IgD-negative memory B cell (primary cell): ENCODE measurements around the gene VSIG1. TPM values are rescaled to one million over a fixed set of nuclear protein-coding genes. Genes with fewer than 3 reads are reported as not detected.

ENCODE experiments used
- H3K27ac Mint-ChIP-seq, 3 donors: one replicate each; pipeline ENCODE4 v1.8.0; 2020 to 2022; ENCODE audit warnings: mild to moderate bottlenecking in 3 of 3, mixed read lengths in 3 of 3, moderate library complexity in 1 of 3
- H3K27me3 Mint-ChIP-seq: one replicate; pipeline ENCODE4 v1.8.0; 2021; ENCODE audit warnings: mixed read lengths
- H3K36me3 Mint-ChIP-seq: one replicate; pipeline ENCODE4 v1.8.0; 2020; ENCODE audit warnings: mild to moderate bottlenecking, mixed read lengths
- H3K4me1 Mint-ChIP-seq, 3 donors: one replicate each; pipeline ENCODE4 v1.8.0; 2020 to 2022; ENCODE audit warnings: mixed read lengths in 3 of 3, mild to moderate bottlenecking in 1 of 3
- H3K4me3 Mint-ChIP-seq, 4 donors: one replicate each; pipeline ENCODE4 v1.8.0; 2020 to 2022; ENCODE audit warnings: mild to moderate bottlenecking in 4 of 4, mixed read lengths in 4 of 4, moderate library complexity in 3 of 4
- H3K9me3 Mint-ChIP-seq, 3 donors: one replicate each; pipeline ENCODE4 v1.8.0; 2020 to 2021; ENCODE audit warnings: mixed read lengths in 3 of 3, mild to moderate bottlenecking in 1 of 3
- polyA plus RNA-seq: library from polyadenylated mRNA; unstranded; fragments of 300-500 nt; fragmentation: Illumina TruSeq; gene quantifications from one replicate; pipeline ENCODE4 v1.2.3, GENCODE V29; 2021

VSIG1 gene
- polyA plus RNA-seq = 7.7 TPM

DNA sequence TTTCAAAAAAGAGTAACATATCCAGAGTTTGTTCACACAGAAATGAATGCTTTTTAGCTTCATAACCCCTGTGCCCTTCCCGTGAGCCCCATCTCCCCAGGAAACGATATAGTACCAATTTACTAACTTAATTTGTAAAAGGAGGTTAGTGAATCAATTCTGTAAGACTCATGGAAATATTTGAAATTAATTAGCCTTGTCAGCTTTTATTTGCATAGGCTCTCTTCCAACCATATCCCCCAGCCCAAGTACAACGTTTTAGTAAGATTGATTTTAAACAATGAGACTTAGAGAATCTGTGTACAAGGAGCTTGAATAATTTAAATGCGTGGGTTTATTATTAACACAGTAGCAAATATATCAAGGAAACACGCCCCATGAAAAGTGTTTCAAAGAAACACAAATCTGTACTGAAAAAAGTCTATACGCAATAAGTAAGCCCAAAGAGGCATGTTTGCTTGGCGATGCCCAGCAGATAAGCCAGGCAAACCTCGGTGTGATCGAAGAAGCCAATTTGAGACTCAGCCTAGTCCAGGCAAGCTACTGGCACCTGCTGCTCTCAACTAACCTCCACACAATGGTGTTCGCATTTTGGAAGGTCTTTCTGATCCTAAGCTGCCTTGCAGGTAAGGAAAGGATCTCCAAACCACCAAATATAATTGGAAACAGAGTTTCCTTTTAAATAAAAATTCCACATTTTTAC, at the start of gene VSIG1:
Gene VSIG1 (plus strand): TSS at position 512 of the 703 bp plus-strand sequence. CDS start 66 bp downstream, at position 578.
- no peak within 1 kb of the TSS for H3K4me3 Mint-ChIP-seq
- no peaks in the 10 kb centered on the region for H3K36me3 Mint-ChIP-seq
- no peaks in the 10 kb centered on the region for H3K27me3 Mint-ChIP-seq
- H3K4me1 Mint-ChIP-seq = no peaks in the 10 kb centered on the region
- no peaks in the 10 kb centered on the region for H3K9me3 Mint-ChIP-seq
- H3K27ac Mint-ChIP-seq = no peak within 1 kb of the TSS

GRCh38 chrX:107996124-107996523, 48.7 kb upstream of the VSIG1 start:
- no peak overlapping the region for H3K4me3 Mint-ChIP-seq
- H3K27me3 Mint-ChIP-seq = peaks cover 8% of the 10 kb centered on the region
- H3K27ac Mint-ChIP-seq = no peak overlapping the region
- H3K36me3 Mint-ChIP-seq = peaks cover 1% of the 10 kb centered on the region
- peaks cover 0 to 8% (median 0%) of the 10 kb centered on the region in 3 donors for H3K9me3 Mint-ChIP-seq
- no peaks in the 10 kb centered on the region for H3K4me1 Mint-ChIP-seq

GRCh38 chrX:108000751-108001150, 44.1 kb upstream of the VSIG1 start:
- no peak overlapping the region for H3K4me3 Mint-ChIP-seq
- H3K36me3 Mint-ChIP-seq = no peaks in the 10 kb centered on the region
- no peak overlapping the region for H3K27ac Mint-ChIP-seq
- peaks cover 9% of the 10 kb centered on the region for H3K27me3 Mint-ChIP-seq
- H3K9me3 Mint-ChIP-seq = peaks cover 0 to 8% (median 0%) of the 10 kb centered on the region in 3 donors
- peaks cover 0 to 3% (median 0%) of the 10 kb centered on the region in 3 donors for H3K4me1 Mint-ChIP-seq

DNA sequence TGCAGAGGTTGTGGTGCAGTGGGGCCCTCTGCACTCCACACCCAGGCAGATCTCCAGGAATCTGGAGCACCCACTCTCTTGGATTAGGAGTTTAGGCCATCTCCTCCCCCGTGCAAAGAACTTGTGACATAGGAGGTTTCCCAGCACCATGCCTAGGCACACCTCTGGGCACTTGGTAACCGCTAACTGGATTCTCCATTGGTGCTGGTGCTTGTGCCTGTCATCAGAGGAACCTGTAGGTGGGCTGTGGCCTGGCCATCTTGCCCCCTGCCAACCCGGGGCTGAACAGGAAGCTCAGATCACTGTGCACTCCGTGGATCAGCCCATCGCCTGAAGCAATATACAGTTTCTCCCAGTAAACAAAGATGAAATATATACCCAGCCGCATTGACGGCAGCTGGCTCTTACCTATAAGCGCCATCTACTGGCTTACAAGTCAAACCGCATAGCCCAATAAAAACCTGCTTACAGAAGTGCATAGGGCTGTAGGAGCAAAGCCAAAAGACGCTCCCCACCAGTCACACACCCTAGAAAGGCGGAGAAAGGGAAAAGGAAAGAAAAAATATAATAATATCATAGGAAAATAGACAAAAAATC, 43.5 kb upstream of the VSIG1 start:
- H3K27ac Mint-ChIP-seq = no peak overlapping the region
- no peak overlapping the region for H3K4me3 Mint-ChIP-seq
- peaks cover 9% of the 10 kb centered on the region for H3K27me3 Mint-ChIP-seq
- no peaks in the 10 kb centered on the region for H3K36me3 Mint-ChIP-seq
- H3K4me1 Mint-ChIP-seq = peaks cover 0 to 3% (median 0%) of the 10 kb centered on the region in 3 donors
- H3K9me3 Mint-ChIP-seq = peaks cover 0 to 8% (median 0%) of the 10 kb centered on the region in 3 donors

DNA sequence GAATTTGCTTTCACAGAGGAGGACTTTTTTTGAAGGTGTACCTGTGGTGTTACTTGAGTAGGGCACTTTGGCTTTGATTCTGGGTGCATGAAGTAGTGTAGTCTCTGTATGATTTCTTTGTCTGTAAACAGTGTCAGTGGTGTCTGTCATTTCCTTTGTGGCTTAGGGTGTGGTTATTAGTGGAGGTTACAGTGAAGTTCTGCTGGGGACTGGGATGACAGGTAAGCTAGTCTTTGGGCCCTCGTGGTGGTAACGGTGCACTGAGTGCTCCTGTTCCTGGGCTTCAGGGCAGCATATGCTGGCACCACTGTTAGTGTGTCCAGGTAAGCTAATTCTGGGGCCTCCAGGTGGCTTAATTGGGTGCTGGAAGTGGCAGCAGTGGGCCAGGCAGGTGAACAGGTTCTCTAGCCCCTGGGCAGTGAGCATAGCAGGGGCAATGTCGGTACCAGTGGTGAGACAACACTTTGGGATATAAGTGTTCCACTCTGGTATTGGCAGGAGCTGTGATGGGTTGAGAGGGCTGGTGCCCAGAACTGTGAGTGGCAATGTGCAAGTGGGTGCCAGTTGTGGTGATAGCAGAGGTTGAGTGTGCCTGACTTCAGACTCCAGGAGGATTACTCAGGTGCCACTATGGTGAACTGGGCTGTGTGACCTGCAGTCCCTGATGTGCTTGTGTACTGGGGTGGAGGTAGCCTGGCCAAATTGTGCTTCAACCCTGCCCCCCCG, 26.0 kb upstream of the VSIG1 start:
- Mint-ChIP-seq H3K4me1 (peaks cover 16 to 31% (median 27%) of the 10 kb centered on the region in 3 donors), H3K4me3 (peak overlapping the region; percentile 82 to 91 (median 88)), H3K9me3 (peaks cover 0 to 6% (median 2%) of the 10 kb centered on the region in 3 donors), H3K27ac (peak overlapping the region; percentile 54 to 83 (median 73)), H3K36me3 (no peaks in the 10 kb centered on the region), H3K27me3 (peaks cover 4% of the 10 kb centered on the region)

GRCh38 chrX:108019382-108019875, 25.4 kb upstream of the VSIG1 start:
- Mint-ChIP-seq H3K4me1 (peaks cover 16 to 31% (median 27%) of the 10 kb centered on the region in 3 donors), H3K9me3 (peaks cover 0 to 2% (median 0%) of the 10 kb centered on the region in 3 donors), H3K36me3 (no peaks in the 10 kb centered on the region), H3K4me3 (peak overlapping the region; percentile 82 to 91 (median 88)), H3K27me3 (peaks cover 4% of the 10 kb centered on the region), H3K27ac (peak overlapping the region; percentile 54 to 83 (median 73))

- Mint-ChIP-seq H3K9me3 (no peaks in the 10 kb centered on the region), H3K27me3 (peaks cover 4% of the 10 kb centered on the region), H3K36me3 (no peaks in the 10 kb centered on the region), H3K4me3 (peak overlapping the region; percentile 61 to 91 (median 79)), H3K4me1 (peaks cover 16 to 31% (median 28%) of the 10 kb centered on the region in 3 donors), H3K27ac (peak overlapping the region; percentile 14 to 59 (median 54))
Measured at GRCh38 chrX:108020631-108021030, 24.2 kb upstream of the VSIG1 start.

DNA sequence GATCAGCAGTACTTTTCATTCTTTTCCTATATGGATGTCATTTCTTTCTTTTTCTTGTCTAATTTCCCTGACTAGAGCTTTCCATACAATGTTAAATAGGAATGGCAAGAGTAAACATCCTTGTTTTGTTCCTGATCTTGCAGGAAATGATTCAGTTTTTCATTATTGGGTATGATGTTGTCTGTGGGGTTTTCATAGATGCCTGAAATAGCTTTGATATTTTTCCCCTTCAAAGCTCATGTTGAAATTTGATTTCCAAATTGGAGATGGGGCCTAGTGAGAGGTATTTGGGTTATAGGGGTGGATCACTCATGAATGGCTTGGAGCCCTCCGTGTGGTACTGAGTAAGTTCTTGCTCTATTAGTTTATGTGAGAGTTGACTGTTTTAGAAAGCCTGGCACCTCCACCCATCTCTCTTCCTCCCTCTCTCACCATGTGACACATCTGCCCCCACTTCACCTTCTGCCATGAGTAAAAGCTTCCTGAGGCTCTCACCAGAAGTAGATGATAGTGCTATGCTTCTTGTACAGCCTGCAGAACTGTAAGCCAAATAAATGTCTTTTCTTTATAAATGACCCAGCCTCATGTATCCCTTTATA, 22.3 kb upstream of the VSIG1 start:
- Mint-ChIP-seq H3K4me3 (peak overlapping the region in 1 of 4 donors; percentile 77), H3K36me3 (peaks cover 2% of the 10 kb centered on the region), H3K9me3 (no peaks in the 10 kb centered on the region), H3K4me1 (peaks cover 23 to 33% (median 31%) of the 10 kb centered on the region in 3 donors), H3K27ac (peak overlapping the region in 1 of 3 donors; percentile 38), H3K27me3 (peaks cover 4% of the 10 kb centered on the region)

- Mint-ChIP-seq H3K9me3 (no peaks in the 10 kb centered on the region), H3K4me3 (no peak overlapping the region), H3K27me3 (no peaks in the 10 kb centered on the region), H3K4me1 (peaks cover 16 to 31% (median 30%) of the 10 kb centered on the region in 3 donors), H3K36me3 (peaks cover 2% of the 10 kb centered on the region), H3K27ac (no peak overlapping the region)
Measured at GRCh38 chrX:108025376-108025775, 19.5 kb upstream of the VSIG1 start.

GRCh38 chrX:108025954-108026600, 18.8 kb upstream of the VSIG1 start:
- H3K9me3 Mint-ChIP-seq = no peaks in the 10 kb centered on the region
- H3K4me3 Mint-ChIP-seq = peak overlapping the region in 1 of 4 donors; percentile 34
- H3K27ac Mint-ChIP-seq = peak overlapping the region in 2 of 3 donors; percentile 16 to 21
- H3K36me3 Mint-ChIP-seq = peaks cover 2% of the 10 kb centered on the region
- H3K4me1 Mint-ChIP-seq = peaks cover 12 to 29% (median 27%) of the 10 kb centered on the region in 3 donors
- no peaks in the 10 kb centered on the region for H3K27me3 Mint-ChIP-seq

GRCh38 chrX:108028854-108029253, 16.0 kb upstream of the VSIG1 start:
- no peak overlapping the region for H3K27ac Mint-ChIP-seq
- no peaks in the 10 kb centered on the region for H3K9me3 Mint-ChIP-seq
- H3K4me3 Mint-ChIP-seq = no peak overlapping the region
- peaks cover 3% of the 10 kb centered on the region for H3K36me3 Mint-ChIP-seq
- H3K27me3 Mint-ChIP-seq = peaks cover 4% of the 10 kb centered on the region
- H3K4me1 Mint-ChIP-seq = peaks cover 12 to 21% (median 21%) of the 10 kb centered on the region in 3 donors

DNA sequence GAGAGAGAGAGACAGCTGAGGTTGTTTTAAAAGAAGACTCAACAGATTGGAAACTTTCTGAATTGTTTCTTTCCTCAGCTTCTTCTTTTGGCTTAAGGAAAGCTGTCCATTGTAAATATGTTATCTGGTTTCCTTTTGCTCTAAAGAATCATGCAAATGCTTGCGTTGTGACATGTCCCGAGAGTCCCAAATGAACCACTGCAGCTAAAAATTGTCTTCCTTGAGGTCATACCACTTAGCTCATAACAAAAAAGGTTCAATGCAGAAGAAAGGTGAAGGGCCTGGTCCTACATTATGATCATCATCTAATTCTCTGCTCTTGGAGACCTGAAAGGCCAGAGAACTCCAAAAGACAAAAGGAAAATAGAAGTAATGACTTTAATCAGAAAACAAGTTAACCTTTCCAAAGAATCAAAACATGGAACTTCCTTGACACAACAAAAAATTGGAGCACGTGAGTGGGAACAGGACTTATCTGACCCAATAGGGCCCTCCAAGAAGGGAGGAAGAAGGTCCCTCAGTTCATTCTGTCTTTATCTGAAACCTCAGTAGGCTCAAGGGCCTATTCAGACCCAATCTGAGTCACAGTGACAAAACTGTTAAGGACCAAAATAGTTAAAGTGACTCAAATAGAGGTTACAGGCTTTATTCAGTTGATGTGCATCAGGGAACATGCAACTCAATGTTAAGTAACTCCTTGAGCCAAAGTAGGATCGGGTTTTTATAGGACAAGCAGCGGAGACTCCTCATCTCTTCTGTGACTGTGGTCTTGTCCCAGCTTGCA, 14.7 kb upstream of the VSIG1 start:
- Mint-ChIP-seq H3K27ac (peak overlapping the region in 2 of 3 donors; percentile 16 to 33), H3K36me3 (peaks cover 3% of the 10 kb centered on the region), H3K4me3 (peak overlapping the region in 2 of 4 donors; percentile 10 to 59), H3K4me1 (peaks cover 12 to 23% (median 19%) of the 10 kb centered on the region in 3 donors), H3K27me3 (peaks cover 4% of the 10 kb centered on the region), H3K9me3 (no peaks in the 10 kb centered on the region)

DNA sequence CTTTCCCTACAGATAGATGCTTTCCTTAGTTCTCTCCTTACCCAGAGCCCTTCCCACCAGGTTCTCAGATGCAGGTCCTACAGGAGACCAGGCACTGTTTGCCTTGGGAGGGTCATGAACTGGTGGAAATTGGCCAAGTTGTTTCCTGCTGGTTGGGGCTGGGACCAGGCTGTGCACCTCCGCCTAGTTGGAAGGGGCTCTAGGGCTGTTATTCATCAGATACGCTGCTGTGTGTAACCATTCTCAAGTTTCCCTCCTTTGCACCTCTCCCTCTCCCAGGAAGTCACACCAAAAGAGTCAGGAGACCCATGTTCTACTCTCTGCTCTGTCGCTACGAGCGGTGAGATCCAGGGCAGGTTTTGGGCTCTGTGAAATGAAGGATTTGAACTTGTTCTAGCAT, 11.9 kb upstream of the VSIG1 start:
- peaks cover 4% of the 10 kb centered on the region for H3K36me3 Mint-ChIP-seq
- H3K27ac Mint-ChIP-seq = no peak overlapping the region
- no peaks in the 10 kb centered on the region for H3K9me3 Mint-ChIP-seq
- no peak overlapping the region for H3K4me3 Mint-ChIP-seq
- H3K4me1 Mint-ChIP-seq = peaks cover 6 to 20% (median 17%) of the 10 kb centered on the region in 3 donors
- H3K27me3 Mint-ChIP-seq = peaks cover 6% of the 10 kb centered on the region
